GM12878 (cell line): Measurements from ENCODE around the gene PALLD. TPM values are rescaled to one million over a fixed set of nuclear protein-coding genes. Genes with fewer than 3 reads are reported as not detected.

Experiments used
- ATAC-seq: fragments of 200-7000 bp; cut with Tn5 transposase; 3 replicates; pipeline ENCODE4 v1.9.1; 2020; ENCODE audit warnings: mild to moderate bottlenecking, moderate library complexity
- BruUV-seq: library from RNA; stranded (reverse); fragments of 400-500 nt; replicated peaks from 2 replicates; lab custom pipeline; 2021; lab: Mats Ljungman, UMichigan
- CTCF ChIA-PET: fragments of 300-600 bp; sonication (Branson Sonifier 250); formaldehyde crosslinking; extraction: SDS; loops from one replicate; lab custom pipeline; 2021; ENCODE audit warnings: inconsistent platforms; lab: Yijun Ruan, JAX
- POLR2A ChIA-PET: fragments of 350-600 bp; formaldehyde crosslinking; extraction: SDS; loops from one replicate; lab custom pipeline; 2021; ENCODE audit warnings: inconsistent platforms; lab: Charles Lee
- RAD21 ChIA-PET: fragments of 300-600 bp; sonication (Branson Sonifier 250); formaldehyde crosslinking; loops from one replicate; lab custom pipeline; 2023; ENCODE audit warnings: antibody characterized with exemption; ENCODE audit not compliant: unreplicated experiment; lab: Charles Lee
- SMC1A ChIA-PET: fragments of 300-600 bp; sonication (Branson Sonifier 250); formaldehyde crosslinking; loops from one replicate; lab custom pipeline; 2023; ENCODE audit not compliant: unreplicated experiment, uncharacterized antibody; lab: Charles Lee
- DNase-seq: peaks from one replicate; pipeline ENCODE4 v3.0.0-alpha.2; 2011; ENCODE audit warnings: low read depth, low spot score
- FAIRE-seq: peaks from 3 replicates; lab custom pipeline; 2011; peaks lifted over from hg19 to GRCh38; lab: Jason Lieb, UNC
- H2AFZ ChIP-seq: 2 replicates; pipeline ENCODE4 v1.6.0; 2011; ENCODE audit warnings: low read depth, low read length, control low read depth; ENCODE audit not compliant: control insufficient read depth
- H3K27ac ChIP-seq: 2 replicates; pipeline ENCODE4 v1.5.1; 2011; ENCODE audit warnings: control low read depth; ENCODE audit not compliant: control insufficient read depth, insufficient read depth
- H3K27me3 ChIP-seq, 2 experiments: replicated peaks in 1 of 2; 2 replicates each; pipeline versions ENCODE4 v1.6.0 to v1.6.1; 2011; ENCODE audit warnings: low read length in 1 of 2; ENCODE audit not compliant: control insufficient read depth in 2 of 2, insufficient read depth in 2 of 2
- H3K36me3 ChIP-seq, 2 experiments: 2 replicates each; pipeline ENCODE4 v1.5.1; 2011; ENCODE audit warnings: low read length in 1 of 2; ENCODE audit not compliant: control insufficient read depth in 2 of 2, insufficient read depth in 2 of 2
- H3K4me1 ChIP-seq: 2 replicates; pipeline ENCODE4 v1.6.1; 2011; ENCODE audit warnings: mild to moderate bottlenecking, low read length, moderate library complexity, mixed read lengths; ENCODE audit not compliant: control insufficient read depth, insufficient read depth
- H3K4me2 ChIP-seq: 2 replicates; pipeline ENCODE4 v1.6.0; 2011; ENCODE audit warnings: control low read depth; ENCODE audit not compliant: control insufficient read depth, insufficient read depth
- H3K4me3 ChIP-seq: fragments of 200-600 bp; sonication (generic); 2 replicates; pipeline ENCODE4 v1.5.1; 2016
- H3K79me2 ChIP-seq: 2 replicates; pipeline ENCODE4 v1.6.0; 2011; ENCODE audit warnings: low read length; ENCODE audit not compliant: control insufficient read depth, insufficient read depth
- H3K9ac ChIP-seq: 2 replicates; pipeline ENCODE4 v1.8.0; 2011; ENCODE audit warnings: low read length, control low read depth, mixed read lengths; ENCODE audit not compliant: control insufficient read depth, insufficient read depth
- H3K9me3 ChIP-seq: replicated peaks from 3 replicates; pipeline ENCODE4 v1.5.1; 2011; ENCODE audit warnings: mild to moderate bottlenecking, low read length; ENCODE audit not compliant: control insufficient read depth, insufficient read depth
- H4K20me1 ChIP-seq: 2 replicates; pipeline ENCODE4 v1.6.0; 2011; ENCODE audit not compliant: control insufficient read depth, insufficient read depth
- ATF7 ChIP-seq: fragments of 450-650 bp; IDR thresholded peaks from 2 replicates; pipeline ENCODE4 v1.6.1; 2016; ENCODE audit warnings: low read depth, mild to moderate bottlenecking
- BACH1 ChIP-seq: fragments of 450-650 bp; IDR thresholded peaks from 2 replicates; pipeline ENCODE4 v1.6.1; 2017; ENCODE audit warnings: mild to moderate bottlenecking, borderline replicate concordance
- BCL11A ChIP-seq: IDR thresholded peaks from 2 replicates; pipeline ENCODE4 v1.6.1; 2011; ENCODE audit warnings: low read depth, low read length
- BHLHE40 ChIP-seq, 2 experiments: fragments of 450-650 bp in 1 of 2; IDR thresholded peaks; 2 replicates each; pipeline ENCODE4 v1.6.1; 2011 to 2017; ENCODE audit warnings: low read depth in 2 of 2, borderline replicate concordance in 1 of 2, improper control_type of control experiment in 1 of 2, low read length in 1 of 2, mild to moderate bottlenecking in 1 of 2
- BMI1 ChIP-seq: fragments of 450-650 bp; IDR thresholded peaks from 2 replicates; pipeline ENCODE4 v1.6.1; 2016; ENCODE audit warnings: mild to moderate bottlenecking, moderate library complexity, borderline replicate concordance
- EZH2 ChIP-seq: IDR thresholded peaks from 2 replicates; pipeline ENCODE4 v1.6.1; 2012; ENCODE audit warnings: low read depth, mild to moderate bottlenecking, control low read depth, inconsistent platforms, low read length, borderline replicate concordance; ENCODE audit not compliant: control insufficient read depth
- KDM1A ChIP-seq: fragments of 200-600 bp; sonication (generic); IDR thresholded peaks from 2 replicates; pipeline ENCODE4 v1.6.1; 2016; ENCODE audit warnings: borderline replicate concordance
- MTA2 ChIP-seq: fragments of 450-650 bp; IDR thresholded peaks from 2 replicates; pipeline ENCODE4 v1.6.1; 2016; ENCODE audit warnings: low read depth, mild to moderate bottlenecking, moderate library complexity
- MXI1 ChIP-seq: fragments of 150-350 bp; IDR thresholded peaks from 2 replicates; pipeline ENCODE4 v1.6.1; 2011; ENCODE audit warnings: low read depth, mild to moderate bottlenecking, inconsistent platforms, low read length, improper control_type of control experiment
- NR2F1 ChIP-seq: fragments of 450-650 bp; conservative IDR thresholded peaks from 2 replicates; pipeline ENCODE4 v1.6.1; 2017; ENCODE audit warnings: mild to moderate bottlenecking
- SMAD1 ChIP-seq: fragments of 450-650 bp; IDR thresholded peaks from 2 replicates; pipeline ENCODE4 v1.6.1; 2018; ENCODE audit warnings: mild to moderate bottlenecking, low read depth; ENCODE audit not compliant: partially characterized antibody
- in situ Hi-C: fragments of 300-500 bp; cut with MboI; formaldehyde crosslinking; loops from 9 replicates; pipeline ENCODE4 v1.14.3; 2018; ENCODE audit warnings: mixed read lengths
- intact Hi-C: fragments of 100-400 bp; cut with micrococcal nuclease; formaldehyde crosslinking; loops from one replicate; pipeline ENCODE4 v1.14.2; 2022; ENCODE audit not compliant: unreplicated experiment
- polyA plus RNA-seq, 11 experiments: library from polyadenylated mRNA; depleted of rRNA in 4 of 11; unstranded in 6 of 11; stranded (reverse) in 5 of 11; fragments of >200 nt; fragmentation: Nextera tagmentation in 4 of 11; fragmentation: Illumina TruSeq in 1 of 11; extraction: Ambion mirVana in 4 of 11; extraction: Trizol in 1 of 11; gene quantifications; 1 replicate in 1 of 11; 2 replicates in 10 of 11; pipeline versions ENCODE4 v1.2.1 to v1.2.3, GENCODE V29; 2011 to 2016; ENCODE audit warnings: inconsistent platforms in 2 of 11, missing spikeins in 2 of 11, low read depth in 1 of 11
- total RNA-seq, 4 experiments: library from RNA; depleted of rRNA in 3 of 4; stranded (reverse); fragments of >200 nt in 3 of 4; fragmentation: Illumina TruSeq in 1 of 4; extraction: Trizol in 1 of 4; gene quantifications; 2 replicates each; pipeline versions ENCODE4 v1.2.1 to v1.2.3, GENCODE V29; 2013 to 2021
- TF ChIP-seq, protein P1 (sequence below): fragments of 450-650 bp; conservative IDR thresholded peaks from 2 replicates; pipeline ENCODE4 v1.6.1; 2017; ENCODE audit warnings: mild to moderate bottlenecking, moderate library complexity
- TF ChIP-seq, protein P2 (sequence below): fragments of 450-650 bp; IDR thresholded peaks from 2 replicates; pipeline ENCODE4 v1.6.1; 2018; ENCODE audit warnings: mild to moderate bottlenecking, low read depth, moderate library complexity; ENCODE audit not compliant: partially characterized antibody
- TF ChIP-seq, protein P3 (sequence below): fragments of 450-650 bp; IDR thresholded peaks from 2 replicates; pipeline ENCODE4 v1.6.1; 2017; ENCODE audit warnings: antibody characterized with exemption, mild to moderate bottlenecking, moderate library complexity

PALLD gene
- total and polyA plus RNA-seq, 10 of the 15 experiments (the other 5 are each of a cell fraction or from before 2014, with no cell fraction given) = 1.0 to 7.7 (median 1.7) TPM

DNA sequence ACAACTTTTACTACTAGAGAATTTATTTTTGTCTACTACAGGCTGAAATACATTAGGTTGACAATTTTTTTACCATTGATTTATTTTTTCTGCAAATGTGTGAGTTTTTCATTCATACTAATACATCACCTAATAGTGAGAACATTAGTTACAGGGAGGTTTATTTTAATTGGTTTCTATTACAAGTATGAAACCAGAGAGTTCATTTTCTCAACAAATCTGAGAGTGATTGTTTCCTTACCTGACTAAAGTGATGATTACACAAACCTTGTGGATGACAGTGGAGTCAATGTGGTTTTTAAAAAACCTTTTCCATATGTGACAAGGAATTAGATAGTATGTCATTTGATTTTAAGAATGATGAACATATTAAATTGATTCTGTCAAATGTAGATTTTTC, 227.4 kb downstream of the PALLD start:
- Histone ChIP-seq H3K27me3 (no peaks in the 10 kb centered on the region), H3K9me3 (no peaks in the 10 kb centered on the region), H3K9ac (no peak overlapping the region), H3K4me1 (no peaks in the 10 kb centered on the region), H3K4me3 (no peak overlapping the region), H2AFZ (no peak overlapping the region), H3K36me3 (no peaks in the 10 kb centered on the region), H3K79me2 (no peaks in the 10 kb centered on the region), H4K20me1 (no peaks in the 10 kb centered on the region), H3K27ac (no peak overlapping the region), H3K4me2 (no peak overlapping the region)
- POLR2A ChIA-PET = interaction anchor here (0.7 to 1.2 kb wide), 3 partner anchors 10 to 129 kb away, joined by 4 to 8 read pairs (median 6); no protein-coding TSS in a partner anchor
- SMC1A ChIA-PET = interaction anchor here (0.6 to 1.9 kb wide), 9 partner anchors 12 to 283 kb away, joined by 3 to 14 read pairs (median 4); no protein-coding TSS in a partner anchor
- ATAC-seq (peak; percentile 73), FAIRE-seq (no peak), DNase-seq (no peak)
- BruUV-seq = no TSS peak
- RAD21 ChIA-PET = interaction anchor here (0.7 to 3.2 kb wide), 7 partner anchors 10 to 540 kb away, joined by 3 to 23 read pairs (median 4); no protein-coding TSS in a partner anchor
- CTCF ChIA-PET = interaction anchor here (1.2 to 3.2 kb wide), 2 partner anchors 12 to 138 kb away, joined by 3 to 30 read pairs; no protein-coding TSS in a partner anchor
- in situ Hi-C loops = no loop called here
- intact Hi-C loops = loop anchor here (5.0 kb wide), 1 partner anchor 128 kb away; no protein-coding TSS in a partner anchor
- TF ChIP-seq BCL11A (peak; percentile 60), NR2F1 (peak; percentile 60; the same call in 1 of the 2 replicates), SMAD1 (peak; percentile 71), MTA2 (peak; percentile 100), EZH2 (no peak), KDM1A (no peak), ATF7 (peak; percentile 90), BACH1 (peak; percentile 72; the same call in 1 of the 2 replicates), BHLHE40 (IDR thresholded peaks at IDR 0.05; ENCODE audit: borderline replicate concordance in 1 of 2, low read depth in 2 of 2, low read length in 1 of 2) (0 out of 4 replicates have a peak, but pooled peaks of 1 of the 2 experiments have one; percentile 16), BMI1 (peak; percentile 89), MXI1 (no peak; the same call in 1 of the 2 replicates)
- TF ChIP-seq, protein P1, sequence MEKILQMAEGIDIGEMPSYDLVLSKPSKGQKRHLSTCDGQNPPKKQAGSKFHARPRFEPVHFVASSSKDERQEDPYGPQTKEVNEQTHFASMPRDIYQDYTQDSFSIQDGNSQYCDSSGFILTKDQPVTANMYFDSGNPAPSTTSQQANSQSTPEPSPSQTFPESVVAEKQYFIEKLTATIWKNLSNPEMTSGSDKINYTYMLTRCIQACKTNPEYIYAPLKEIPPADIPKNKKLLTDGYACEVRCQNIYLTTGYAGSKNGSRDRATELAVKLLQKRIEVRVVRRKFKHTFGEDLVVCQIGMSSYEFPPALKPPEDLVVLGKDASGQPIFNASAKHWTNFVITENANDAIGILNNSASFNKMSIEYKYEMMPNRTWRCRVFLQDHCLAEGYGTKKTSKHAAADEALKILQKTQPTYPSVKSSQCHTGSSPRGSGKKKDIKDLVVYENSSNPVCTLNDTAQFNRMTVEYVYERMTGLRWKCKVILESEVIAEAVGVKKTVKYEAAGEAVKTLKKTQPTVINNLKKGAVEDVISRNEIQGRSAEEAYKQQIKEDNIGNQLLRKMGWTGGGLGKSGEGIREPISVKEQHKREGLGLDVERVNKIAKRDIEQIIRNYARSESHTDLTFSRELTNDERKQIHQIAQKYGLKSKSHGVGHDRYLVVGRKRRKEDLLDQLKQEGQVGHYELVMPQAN = no peak
- TF ChIP-seq, protein P2, sequence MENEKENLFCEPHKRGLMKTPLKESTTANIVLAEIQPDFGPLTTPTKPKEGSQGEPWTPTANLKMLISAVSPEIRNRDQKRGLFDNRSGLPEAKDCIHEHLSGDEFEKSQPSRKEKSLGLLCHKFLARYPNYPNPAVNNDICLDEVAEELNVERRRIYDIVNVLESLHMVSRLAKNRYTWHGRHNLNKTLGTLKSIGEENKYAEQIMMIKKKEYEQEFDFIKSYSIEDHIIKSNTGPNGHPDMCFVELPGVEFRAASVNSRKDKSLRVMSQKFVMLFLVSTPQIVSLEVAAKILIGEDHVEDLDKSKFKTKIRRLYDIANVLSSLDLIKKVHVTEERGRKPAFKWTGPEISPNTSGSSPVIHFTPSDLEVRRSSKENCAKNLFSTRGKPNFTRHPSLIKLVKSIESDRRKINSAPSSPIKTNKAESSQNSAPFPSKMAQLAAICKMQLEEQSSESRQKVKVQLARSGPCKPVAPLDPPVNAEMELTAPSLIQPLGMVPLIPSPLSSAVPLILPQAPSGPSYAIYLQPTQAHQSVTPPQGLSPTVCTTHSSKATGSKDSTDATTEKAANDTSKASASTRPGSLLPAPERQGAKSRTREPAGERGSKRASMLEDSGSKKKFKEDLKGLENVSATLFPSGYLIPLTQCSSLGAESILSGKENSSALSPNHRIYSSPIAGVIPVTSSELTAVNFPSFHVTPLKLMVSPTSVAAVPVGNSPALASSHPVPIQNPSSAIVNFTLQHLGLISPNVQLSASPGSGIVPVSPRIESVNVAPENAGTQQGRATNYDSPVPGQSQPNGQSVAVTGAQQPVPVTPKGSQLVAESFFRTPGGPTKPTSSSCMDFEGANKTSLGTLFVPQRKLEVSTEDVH = peak; percentile 37
- TF ChIP-seq, protein P3, sequence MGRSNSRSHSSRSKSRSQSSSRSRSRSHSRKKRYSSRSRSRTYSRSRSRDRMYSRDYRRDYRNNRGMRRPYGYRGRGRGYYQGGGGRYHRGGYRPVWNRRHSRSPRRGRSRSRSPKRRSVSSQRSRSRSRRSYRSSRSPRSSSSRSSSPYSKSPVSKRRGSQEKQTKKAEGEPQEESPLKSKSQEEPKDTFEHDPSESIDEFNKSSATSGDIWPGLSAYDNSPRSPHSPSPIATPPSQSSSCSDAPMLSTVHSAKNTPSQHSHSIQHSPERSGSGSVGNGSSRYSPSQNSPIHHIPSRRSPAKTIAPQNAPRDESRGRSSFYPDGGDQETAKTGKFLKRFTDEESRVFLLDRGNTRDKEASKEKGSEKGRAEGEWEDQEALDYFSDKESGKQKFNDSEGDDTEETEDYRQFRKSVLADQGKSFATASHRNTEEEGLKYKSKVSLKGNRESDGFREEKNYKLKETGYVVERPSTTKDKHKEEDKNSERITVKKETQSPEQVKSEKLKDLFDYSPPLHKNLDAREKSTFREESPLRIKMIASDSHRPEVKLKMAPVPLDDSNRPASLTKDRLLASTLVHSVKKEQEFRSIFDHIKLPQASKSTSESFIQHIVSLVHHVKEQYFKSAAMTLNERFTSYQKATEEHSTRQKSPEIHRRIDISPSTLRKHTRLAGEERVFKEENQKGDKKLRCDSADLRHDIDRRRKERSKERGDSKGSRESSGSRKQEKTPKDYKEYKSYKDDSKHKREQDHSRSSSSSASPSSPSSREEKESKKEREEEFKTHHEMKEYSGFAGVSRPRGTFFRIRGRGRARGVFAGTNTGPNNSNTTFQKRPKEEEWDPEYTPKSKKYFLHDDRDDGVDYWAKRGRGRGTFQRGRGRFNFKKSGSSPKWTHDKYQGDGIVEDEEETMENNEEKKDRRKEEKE = no peak
